ENCODE measurements around the gene PTP4A1.

PTP4A1 gene

GRCh38 chr6:63560801-63561287, 11.4 kb upstream of the PTP4A1 start:
- no peak overlapping the region for H3K4me3 ChIP-seq (ENCODE audit: low read length)
- H3K4me2 ChIP-seq (ENCODE audit: low read length) = no peak overlapping the region
- no peaks in the 10 kb centered on the region for H3K27me3 ChIP-seq (ENCODE audit: low read depth, low read length)
- H3K27ac ChIP-seq (ENCODE audit: low read length) = no peak overlapping the region
- peaks cover 13% of the 10 kb centered on the region for H3K4me1 ChIP-seq (ENCODE audit: low read length)
- H4K20me1 ChIP-seq (ENCODE audit: insufficient read depth, low read length) = no peaks in the 10 kb centered on the region
- no peaks in the 10 kb centered on the region for H3K36me3 ChIP-seq (replicated peaks; ENCODE audit: low read depth, low read length)
- H3K9ac ChIP-seq (ENCODE audit: low read length) = no peak overlapping the region
- no peak overlapping the region for H2AFZ ChIP-seq (ENCODE audit: low read depth, low read length)
- H3K9me3 ChIP-seq (ENCODE audit: insufficient read depth, low read length) = no peaks in the 10 kb centered on the region
- TF ChIP-seq CTCF (IDR thresholded peaks at IDR 0.05; ENCODE audit: low read depth, low read length) = no peak
- TF ChIP-seq EZH2phosphoT487 (IDR thresholded peaks at IDR 0.05; ENCODE audit: low read depth) = no peak
- no peaks in the 10 kb centered on the region for H3K79me2 ChIP-seq (ENCODE audit: low read length)

- Histone ChIP-seq H3K4me3 (ENCODE audit: low read length) (no peak overlapping the region), H4K20me1 (ENCODE audit: insufficient read depth, low read length) (no peaks in the 10 kb centered on the region), H2AFZ (ENCODE audit: low read depth, low read length) (no peak overlapping the region), H3K36me3 (replicated peaks; ENCODE audit: low read depth, low read length) (no peaks in the 10 kb centered on the region), H3K79me2 (ENCODE audit: low read length) (no peaks in the 10 kb centered on the region), H3K4me1 (ENCODE audit: low read length) (peaks cover 13% of the 10 kb centered on the region), H3K27ac (ENCODE audit: low read length) (no peak overlapping the region), H3K9me3 (ENCODE audit: insufficient read depth, low read length) (no peaks in the 10 kb centered on the region), H3K9ac (ENCODE audit: low read length) (no peak overlapping the region), H3K27me3 (ENCODE audit: low read depth, low read length) (no peaks in the 10 kb centered on the region), H3K4me2 (ENCODE audit: low read length) (no peak overlapping the region)
- TF ChIP-seq EZH2phosphoT487 (IDR thresholded peaks at IDR 0.05; ENCODE audit: low read depth) (no peak), CTCF (IDR thresholded peaks at IDR 0.05; ENCODE audit: low read depth, low read length) (no peak)
Observed at GRCh38 chr6:63561288-63561687, 11.0 kb upstream of the PTP4A1 start.

GRCh38 chr6:63563235-63563634, 9.0 kb upstream of the PTP4A1 start:
- TF ChIP-seq EZH2phosphoT487 (IDR thresholded peaks at IDR 0.05; ENCODE audit: low read depth) = no peak
- no peak for TF ChIP-seq CTCF (IDR thresholded peaks at IDR 0.05; ENCODE audit: low read depth, low read length)
- H3K4me2 ChIP-seq (ENCODE audit: low read length) = no peak overlapping the region
- H3K4me1 ChIP-seq (ENCODE audit: low read length) = peaks cover 11% of the 10 kb centered on the region
- H3K27me3 ChIP-seq (ENCODE audit: low read depth, low read length) = no peaks in the 10 kb centered on the region
- H3K79me2 ChIP-seq (ENCODE audit: low read length) = no peaks in the 10 kb centered on the region
- H2AFZ ChIP-seq (ENCODE audit: low read depth, low read length) = no peak overlapping the region
- H3K27ac ChIP-seq (ENCODE audit: low read length) = no peak overlapping the region
- no peak overlapping the region for H3K9ac ChIP-seq (ENCODE audit: low read length)
- H3K36me3 ChIP-seq (replicated peaks; ENCODE audit: low read depth, low read length) = no peaks in the 10 kb centered on the region
- no peak overlapping the region for H3K4me3 ChIP-seq (ENCODE audit: low read length)
- no peaks in the 10 kb centered on the region for H3K9me3 ChIP-seq (ENCODE audit: insufficient read depth, low read length)
- H4K20me1 ChIP-seq (ENCODE audit: insufficient read depth, low read length) = no peaks in the 10 kb centered on the region

- Histone ChIP-seq H3K79me2 (ENCODE audit: low read length) (no peaks in the 10 kb centered on the region), H3K4me1 (ENCODE audit: low read length) (no peaks in the 10 kb centered on the region), H4K20me1 (ENCODE audit: insufficient read depth, low read length) (no peaks in the 10 kb centered on the region), H3K4me3 (ENCODE audit: low read length) (no peak overlapping the region), H3K9ac (ENCODE audit: low read length) (no peak overlapping the region), H3K36me3 (replicated peaks; ENCODE audit: low read depth, low read length) (no peaks in the 10 kb centered on the region), H3K4me2 (ENCODE audit: low read length) (no peak overlapping the region), H3K27ac (ENCODE audit: low read length) (no peak overlapping the region), H2AFZ (ENCODE audit: low read depth, low read length) (no peak overlapping the region), H3K27me3 (ENCODE audit: low read depth, low read length) (no peaks in the 10 kb centered on the region), H3K9me3 (ENCODE audit: insufficient read depth, low read length) (no peaks in the 10 kb centered on the region)
- no peak for TF ChIP-seq CTCF (IDR thresholded peaks at IDR 0.05; ENCODE audit: low read depth, low read length)
- no peak for TF ChIP-seq EZH2phosphoT487 (IDR thresholded peaks at IDR 0.05; ENCODE audit: low read depth)
Observed at GRCh38 chr6:63565058-63565726, 7.1 kb upstream of the PTP4A1 start.
